ENCODE measurements around the gene TCAP. TPM values are rescaled to one million over a fixed set of nuclear protein-coding genes. Genes with fewer than 3 reads are reported as not detected.

The TCAP gene
- total and polyA plus RNA-seq, 2 donors (not counting 1 experiment from before 2014, with no cell fraction given), result 0.05 to 0.17 TPM

GRCh38 chr17:39660397-39661385 is 4.5 kb upstream of the TCAP start:
- no peak for DNase-seq (ENCODE audit: low read depth in 2 of 2)
- no peak overlapping the region for H3K9ac ChIP-seq (ENCODE audit: insufficient read depth, low read length)
- no peak overlapping the region for H2AFZ ChIP-seq (ENCODE audit: low read length)
- no peaks in the 10 kb centered on the region for H3K79me2 ChIP-seq (ENCODE audit: control insufficient read depth, insufficient read depth, low read length)
- no peak for TF ChIP-seq EZH2 (IDR thresholded peaks at IDR 0.05; ENCODE audit: low read length, missing control alignments)
- TF ChIP-seq, protein P1, sequence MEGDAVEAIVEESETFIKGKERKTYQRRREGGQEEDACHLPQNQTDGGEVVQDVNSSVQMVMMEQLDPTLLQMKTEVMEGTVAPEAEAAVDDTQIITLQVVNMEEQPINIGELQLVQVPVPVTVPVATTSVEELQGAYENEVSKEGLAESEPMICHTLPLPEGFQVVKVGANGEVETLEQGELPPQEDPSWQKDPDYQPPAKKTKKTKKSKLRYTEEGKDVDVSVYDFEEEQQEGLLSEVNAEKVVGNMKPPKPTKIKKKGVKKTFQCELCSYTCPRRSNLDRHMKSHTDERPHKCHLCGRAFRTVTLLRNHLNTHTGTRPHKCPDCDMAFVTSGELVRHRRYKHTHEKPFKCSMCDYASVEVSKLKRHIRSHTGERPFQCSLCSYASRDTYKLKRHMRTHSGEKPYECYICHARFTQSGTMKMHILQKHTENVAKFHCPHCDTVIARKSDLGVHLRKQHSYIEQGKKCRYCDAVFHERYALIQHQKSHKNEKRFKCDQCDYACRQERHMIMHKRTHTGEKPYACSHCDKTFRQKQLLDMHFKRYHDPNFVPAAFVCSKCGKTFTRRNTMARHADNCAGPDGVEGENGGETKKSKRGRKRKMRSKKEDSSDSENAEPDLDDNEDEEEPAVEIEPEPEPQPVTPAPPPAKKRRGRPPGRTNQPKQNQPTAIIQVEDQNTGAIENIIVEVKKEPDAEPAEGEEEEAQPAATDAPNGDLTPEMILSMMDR (conservative IDR thresholded peaks at IDR 0.05 in 1 of 2, IDR thresholded peaks at IDR 0.05 in 1 of 2; ENCODE audit: low read depth in 1 of 2, low read length in 2 of 2), result no peak
- H3K4me3 ChIP-seq (replicated peaks in 1 of 4; ENCODE audit: control extremely low read depth in 1 of 4, insufficient read depth in 1 of 4, low read depth in 3 of 4, low read length in 4 of 4), result no peak overlapping the region
- no peak overlapping the region for H3K4me2 ChIP-seq (ENCODE audit: extremely low read depth, insufficient read depth, low read length)
- no peaks in the 10 kb centered on the region for H3K4me1 ChIP-seq (ENCODE audit: control insufficient read depth, extremely low read depth, insufficient read depth, low read length)
- peaks cover 10% of the 10 kb centered on the region for H3K36me3 ChIP-seq (ENCODE audit: control insufficient read depth, insufficient read depth, low read length)
- H4K20me1 ChIP-seq (ENCODE audit: control insufficient read depth, extremely low read depth, insufficient read depth, low read length), result no peaks in the 10 kb centered on the region
- no peaks in the 10 kb centered on the region for H3K27me3 ChIP-seq (ENCODE audit: control insufficient read depth, insufficient read depth, low read length)
- H3K27ac ChIP-seq (ENCODE audit: insufficient read depth, low read length), result no peak overlapping the region
- no peaks in the 10 kb centered on the region for H3K9me3 ChIP-seq (ENCODE audit: control insufficient read depth, insufficient read depth, low read depth, low read length)

DNA sequence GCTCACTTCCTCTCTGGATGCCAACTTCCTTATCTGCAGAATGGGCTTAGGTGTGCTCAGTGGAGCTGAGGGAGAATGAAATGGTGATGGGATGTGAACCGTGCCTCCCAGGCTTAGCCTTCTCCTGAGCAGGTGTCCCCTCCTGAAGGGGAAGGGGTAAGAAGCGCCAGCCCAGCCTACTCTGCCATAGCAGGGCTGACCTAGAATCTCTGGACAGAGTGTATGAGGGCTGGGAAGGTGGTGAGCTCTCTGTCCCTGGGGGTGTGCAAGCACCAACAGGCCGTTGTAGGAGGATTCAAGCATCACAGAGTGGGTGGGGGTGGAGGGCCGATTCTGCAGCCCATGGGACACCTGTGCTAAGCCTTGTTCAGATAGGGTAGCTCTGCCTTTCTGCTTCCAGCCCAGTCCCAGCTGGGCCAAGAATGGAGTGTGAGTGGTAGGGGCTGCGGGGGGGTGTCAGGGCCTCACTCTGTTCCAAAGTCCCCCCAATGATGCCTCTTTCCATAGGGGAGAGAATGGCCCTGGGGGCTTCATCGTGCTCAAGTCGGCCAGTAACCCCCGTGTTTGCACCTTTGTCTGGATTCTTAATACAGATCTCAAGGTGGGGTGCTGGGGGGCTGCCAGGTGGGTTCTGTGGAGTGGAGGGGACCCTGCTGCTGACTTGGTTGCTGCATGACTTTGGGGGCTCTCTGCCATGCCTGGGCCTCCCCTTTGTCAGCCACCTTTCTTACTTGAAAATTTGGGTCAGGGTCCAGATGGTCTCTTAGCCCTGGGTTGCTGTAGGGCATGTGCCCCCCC is 3.2 kb upstream of the TCAP start:
- no peak overlapping the region for H3K4me2 ChIP-seq (ENCODE audit: extremely low read depth, insufficient read depth, low read length)
- no peak for TF ChIP-seq EZH2 (IDR thresholded peaks at IDR 0.05; ENCODE audit: low read length, missing control alignments)
- TF ChIP-seq, protein P1 (conservative IDR thresholded peaks at IDR 0.05 in 1 of 2, IDR thresholded peaks at IDR 0.05 in 1 of 2; ENCODE audit: low read depth in 1 of 2, low read length in 2 of 2), result no peak

More for the DNA sequence above, 3.2 kb upstream of the TCAP start:
- no peaks in the 10 kb centered on the region for H3K79me2 ChIP-seq (ENCODE audit: control insufficient read depth, insufficient read depth, low read length)
- no peak overlapping the region for H3K27ac ChIP-seq (ENCODE audit: insufficient read depth, low read length)
- DNase-seq (ENCODE audit: low read depth in 2 of 2), result no peak
- H3K4me3 ChIP-seq (replicated peaks in 1 of 4; ENCODE audit: control extremely low read depth in 1 of 4, insufficient read depth in 1 of 4, low read depth in 3 of 4, low read length in 4 of 4), result no peak overlapping the region
- H3K9ac ChIP-seq (ENCODE audit: insufficient read depth, low read length), result no peak overlapping the region
- no peaks in the 10 kb centered on the region for H3K9me3 ChIP-seq (ENCODE audit: control insufficient read depth, insufficient read depth, low read depth, low read length)
- H3K27me3 ChIP-seq (ENCODE audit: control insufficient read depth, insufficient read depth, low read length), result peaks cover 9% of the 10 kb centered on the region
- H3K4me1 ChIP-seq (ENCODE audit: control insufficient read depth, extremely low read depth, insufficient read depth, low read length), result no peaks in the 10 kb centered on the region
- H3K36me3 ChIP-seq (ENCODE audit: control insufficient read depth, insufficient read depth, low read length), result peaks cover 10% of the 10 kb centered on the region
- H4K20me1 ChIP-seq (ENCODE audit: control insufficient read depth, extremely low read depth, insufficient read depth, low read length), result no peaks in the 10 kb centered on the region
- no peak overlapping the region for H2AFZ ChIP-seq (ENCODE audit: low read length)

Data from fibroblast of lung (primary cell).